Psoas muscle (tissue), 8 donors: Measurements from ENCODE around the gene ADSS1. TPM values are rescaled to one million over a fixed set of nuclear protein-coding genes. Genes with fewer than 3 reads are reported as not detected.

Experiments
- ATAC-seq, 4 donors: fragments of 200-7000 bp; cut with Tn5 transposase; one replicate each; pipeline ENCODE4 v1.9.1; 2020; ENCODE audit warnings: moderate library complexity in 3 of 4, mild to moderate bottlenecking in 2 of 4
- DNase-seq, 2 donors: peaks; one replicate each; pipeline ENCODE4 v3.0.0-alpha.2; 2020
- H3K27ac ChIP-seq: fragments of 200-600 bp; one replicate; pipeline ENCODE4 v1.8.0; 2022
- H3K27me3 ChIP-seq, 3 donors: fragments of 200-600 bp in 1 of 3; one replicate each; pipeline versions ENCODE4 v1.6.1 to v1.8.0; 2013 to 2022; ENCODE audit warnings: low read length in 2 of 3, mild to moderate bottlenecking in 2 of 3, moderate library complexity in 1 of 3; ENCODE audit not compliant: insufficient read depth in 3 of 3
- H3K36me3 ChIP-seq, 2 donors: fragments of 200-600 bp in 1 of 2; one replicate each; pipeline versions ENCODE4 v1.6.1 to v1.8.0; 2013 to 2022; ENCODE audit warnings: low read depth in 1 of 2, mild to moderate bottlenecking in 1 of 2, moderate library complexity in 1 of 2; ENCODE audit not compliant: insufficient read depth in 1 of 2
- H3K4me1 ChIP-seq: fragments of 200-600 bp; one replicate; pipeline ENCODE4 v1.8.0; 2022
- H3K4me3 ChIP-seq: fragments of 200-600 bp; one replicate; pipeline ENCODE4 v1.8.0; 2022; ENCODE audit warnings: mild to moderate bottlenecking
- H3K9me3 ChIP-seq: fragments of 200-600 bp; one replicate; pipeline ENCODE4 v1.8.0; 2022
- WGBS, 3 donors: extraction: QIAGEN DNeasy Blood & Tissue Kit; methylation state at CpG; one replicate each; pipeline versions ENCODE4 v1.1.6 to v1.1.7; 2013; 5-methylcytosine and 5-hydroxymethylcytosine counted together
- intact Hi-C, 2 donors: fragments of 100-400 bp; cut with DNase I; formaldehyde crosslinking; loops; one replicate each; pipeline versions ENCODE4 v1.11.0 to v1.14.2; 2022
- polyA plus RNA-seq, 3 donors: library from polyadenylated mRNA; stranded (reverse); fragments of 200-250 nt; gene quantifications; one replicate each; pipeline ENCODE4 v1.2.3, GENCODE V29; 2013
- total RNA-seq, 4 donors: library from RNA; stranded (reverse); fragmentation: NEBNext Ultra II Directional in 2 of 4; extraction: Animal tissue kit (Norgen Biotek cat#: 25700) in 2 of 4; gene quantifications; one replicate each; pipeline versions ENCODE4 v1.2.1 to v1.2.4, GENCODE V29; 2021 to 2023
- TF ChIP-seq, protein P1 (sequence below): fragments of 200-600 bp; IDR thresholded peaks from one replicate; pipeline ENCODE4 v1.8.0; 2022; ENCODE audit warnings: antibody characterized with exemption
- donor health status: healthy with polysubstance abuse.
- donor health status: DM: no; HTN: no; CAD: no; lungs with moderate emphysema.
- donor health status: Bipolar disorder and iron deficiency.
- donor health status: healthy.
- donor health status: DM: yes; HTN: yes; CAD: no.
- donor health status: DM: no; HTN: no; CAD: no.
- donor health status: DM: no; HTN: no; CAD: no.
- donor health status: DM: yes; HTN: yes; CAD: no.

The ADSS1 gene
- total and polyA plus RNA-seq, 7 donors, result 187 to 394 (median 300) TPM

DNA sequence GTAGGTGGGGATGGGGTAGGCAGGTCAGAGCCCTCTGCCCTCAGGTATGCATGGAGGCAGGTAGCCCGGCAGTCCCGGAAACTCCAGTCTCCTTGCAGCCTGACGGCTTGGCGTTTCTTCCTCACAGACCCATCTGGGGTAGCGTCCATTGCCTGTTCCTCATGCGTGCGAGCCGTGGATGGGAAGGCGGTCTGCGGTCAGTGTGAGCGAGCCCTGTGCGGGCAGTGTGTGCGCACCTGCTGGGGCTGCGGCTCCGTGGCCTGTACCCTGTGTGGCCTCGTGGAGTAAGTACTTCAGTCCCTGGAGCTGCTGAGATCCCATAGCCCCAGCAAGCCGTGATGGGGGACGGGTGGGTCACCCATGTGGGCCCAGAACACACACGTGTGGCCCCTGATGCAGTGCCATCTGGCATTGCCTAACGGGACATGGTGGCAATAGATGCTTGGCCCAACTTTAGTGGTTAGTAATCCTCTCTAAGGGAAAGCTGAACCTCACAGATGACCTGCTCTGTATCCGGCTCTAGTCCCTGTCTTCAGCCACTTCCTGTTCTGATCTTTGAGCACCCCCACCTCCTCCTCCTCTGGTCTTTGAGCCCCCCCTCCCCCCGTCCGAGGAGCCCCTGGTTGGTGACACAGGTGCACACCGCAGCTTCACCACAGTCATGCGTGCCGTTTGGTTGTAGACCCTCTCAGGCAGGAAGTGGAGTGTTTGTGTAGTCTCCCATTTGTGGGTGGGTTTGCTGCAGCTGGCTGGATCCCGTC, 32.6 kb downstream of the ADSS1 start:
- Histone ChIP-seq H3K4me3 (no peak overlapping the region), H3K9me3 (no peaks in the 10 kb centered on the region), H3K27ac (no peak overlapping the region), H3K4me1 (peaks cover 45% of the 10 kb centered on the region), H3K27me3 (no peaks in the 10 kb centered on the region), H3K36me3 (peaks cover 0 to 45% of the 10 kb centered on the region in 2 donors)
- intact Hi-C loops, result loop anchor here in 1 of 2 donors (5.0 kb wide), 1 partner anchor 41 kb away; the partner anchor contains the start of gene AKT1
- ATAC-seq (no peak), DNase-seq (no peak)
- TF ChIP-seq, protein P1, sequence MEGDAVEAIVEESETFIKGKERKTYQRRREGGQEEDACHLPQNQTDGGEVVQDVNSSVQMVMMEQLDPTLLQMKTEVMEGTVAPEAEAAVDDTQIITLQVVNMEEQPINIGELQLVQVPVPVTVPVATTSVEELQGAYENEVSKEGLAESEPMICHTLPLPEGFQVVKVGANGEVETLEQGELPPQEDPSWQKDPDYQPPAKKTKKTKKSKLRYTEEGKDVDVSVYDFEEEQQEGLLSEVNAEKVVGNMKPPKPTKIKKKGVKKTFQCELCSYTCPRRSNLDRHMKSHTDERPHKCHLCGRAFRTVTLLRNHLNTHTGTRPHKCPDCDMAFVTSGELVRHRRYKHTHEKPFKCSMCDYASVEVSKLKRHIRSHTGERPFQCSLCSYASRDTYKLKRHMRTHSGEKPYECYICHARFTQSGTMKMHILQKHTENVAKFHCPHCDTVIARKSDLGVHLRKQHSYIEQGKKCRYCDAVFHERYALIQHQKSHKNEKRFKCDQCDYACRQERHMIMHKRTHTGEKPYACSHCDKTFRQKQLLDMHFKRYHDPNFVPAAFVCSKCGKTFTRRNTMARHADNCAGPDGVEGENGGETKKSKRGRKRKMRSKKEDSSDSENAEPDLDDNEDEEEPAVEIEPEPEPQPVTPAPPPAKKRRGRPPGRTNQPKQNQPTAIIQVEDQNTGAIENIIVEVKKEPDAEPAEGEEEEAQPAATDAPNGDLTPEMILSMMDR, result no peak
- 76 to 86% (median 82%) methylated on average over 27 of the region's 27 CpGs for WGBS, 3 donors

GRCh38 chr14:104757238-104757585, 33.2 kb downstream of the ADSS1 start:
- peaks cover 46% of the 10 kb centered on the region for H3K4me1 ChIP-seq
- peak overlapping the region; percentile 18 for H3K27ac ChIP-seq
- DNase-seq, result no peak
- ATAC-seq, result no peak
- intact Hi-C loops, result loop anchor here in 1 of 2 donors (5.0 kb wide), 1 partner anchor 40 kb away; the partner anchor contains the start of gene AKT1
- no peaks in the 10 kb centered on the region for H3K27me3 ChIP-seq
- WGBS, 3 donors, result 69 to 77% (median 73%) methylated on average over 10 of the region's 10 CpGs
- peaks cover 0 to 45% of the 10 kb centered on the region in 2 donors for H3K36me3 ChIP-seq
- H3K9me3 ChIP-seq, result no peaks in the 10 kb centered on the region
- H3K4me3 ChIP-seq, result no peak overlapping the region
- TF ChIP-seq, protein P1, result no peak

GRCh38 chr14:104757681-104758392, 33.8 kb downstream of the ADSS1 start:
- WGBS, 3 donors, result 81 to 85% (median 83%) methylated on average over 19 of the region's 19 CpGs
- H3K4me3 ChIP-seq, result no peak overlapping the region
- TF ChIP-seq, protein P1, result no peak
- peaks cover 0 to 45% of the 10 kb centered on the region in 2 donors for H3K36me3 ChIP-seq
- intact Hi-C loops, result loop anchor here in 1 of 2 donors (5.0 kb wide), 1 partner anchor 39 kb away; the partner anchor contains the start of gene AKT1
- H3K9me3 ChIP-seq, result no peaks in the 10 kb centered on the region
- DNase-seq, result no peak
- no peak overlapping the region for H3K27ac ChIP-seq
- peaks cover 49% of the 10 kb centered on the region for H3K4me1 ChIP-seq
- no peak for ATAC-seq
- no peaks in the 10 kb centered on the region for H3K27me3 ChIP-seq

DNA sequence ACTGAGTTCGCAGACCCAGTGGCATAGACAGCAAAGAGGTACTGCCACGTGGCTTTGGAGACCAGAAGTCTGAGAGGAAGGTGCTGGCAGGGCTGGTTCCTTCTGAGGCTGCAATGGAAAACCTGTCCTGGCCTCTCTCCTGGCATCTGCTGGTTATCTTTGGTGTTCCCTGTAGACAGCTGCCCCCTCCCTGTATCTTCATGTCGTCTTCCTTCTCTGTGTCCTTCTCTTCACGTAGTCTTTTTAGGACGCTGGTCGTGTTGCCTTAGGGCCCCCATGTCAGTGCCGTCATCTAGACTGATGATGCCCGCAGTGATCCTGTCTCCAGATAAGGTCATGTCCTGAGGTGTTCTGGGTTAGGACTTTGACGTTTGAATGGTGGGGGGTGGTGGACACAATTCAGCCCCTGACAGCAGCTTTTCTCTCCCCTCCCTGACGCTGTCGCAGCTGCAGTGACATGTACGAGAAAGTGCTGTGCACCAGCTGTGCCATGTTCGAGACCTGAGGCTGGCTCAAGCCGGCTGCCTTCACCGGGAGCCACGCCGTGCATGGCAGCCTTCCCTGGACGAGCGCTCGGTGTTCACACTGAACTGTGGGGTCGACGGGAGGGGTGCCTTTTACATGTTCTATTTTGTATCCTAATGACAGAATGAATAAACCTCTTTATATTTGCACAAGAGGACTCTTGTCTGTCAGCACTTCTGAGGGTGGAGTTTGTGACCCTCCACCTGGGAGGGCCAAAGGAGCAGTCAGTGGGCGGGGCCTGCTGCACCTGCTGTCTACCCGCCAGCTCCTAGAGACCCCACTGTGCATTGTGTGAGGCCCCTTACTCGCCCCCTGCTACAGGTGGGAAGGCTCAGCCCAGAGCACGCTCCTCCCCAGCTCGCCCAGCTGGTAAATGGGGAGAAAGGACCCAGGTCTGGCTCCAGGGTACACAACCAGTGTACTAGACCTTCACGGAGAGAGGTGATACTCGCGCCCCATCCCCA, 35.2 kb downstream of the ADSS1 start:
- DNase-seq (no peak), ATAC-seq (no peak)
- intact Hi-C loops, result loop anchor here in 1 of 2 donors (5.0 kb wide), 1 partner anchor 38 kb away; the partner anchor contains the start of gene AKT1
- Histone ChIP-seq H3K4me3 (no peak overlapping the region), H3K27me3 (no peaks in the 10 kb centered on the region), H3K27ac (no peak overlapping the region), H3K36me3 (peaks cover 0 to 45% of the 10 kb centered on the region in 2 donors), H3K4me1 (peaks cover 41% of the 10 kb centered on the region), H3K9me3 (no peaks in the 10 kb centered on the region)
- WGBS, 3 donors, result 81 to 83% (median 83%) methylated on average over 30 of the region's 30 CpGs
- TF ChIP-seq, protein P1, result no peak
